NCI-H2107 (cell line): ENCODE measurements around the gene IFT88.

ENCODE experiments used
- DNase-seq: peaks from one replicate; lab custom pipeline; 2025; lab: John Stamatoyannopoulos, UW

Gene IFT88

GRCh38 chr13:20686863-20687579, 120.1 kb downstream of the IFT88 start:
- DNase-seq = no peak

GRCh38 chr13:20689291-20689690, 122.3 kb downstream of the IFT88 start:
- no peak for DNase-seq

GRCh38 chr13:20691616-20692015, 124.7 kb downstream of the IFT88 start:
- no peak for DNase-seq

GRCh38 chr13:20696073-20696472, 129.1 kb downstream of the IFT88 start:
- no peak for DNase-seq

- no peak for DNase-seq
These were observed 132.8 kb downstream of the IFT88 start for GRCh38 chr13:20699715-20700114.

GRCh38 chr13:20700288-20700687, 133.3 kb downstream of the IFT88 start:
- DNase-seq = no peak

- no peak for DNase-seq
These were observed 134.5 kb downstream of the IFT88 start for GRCh38 chr13:20701461-20701860.

GRCh38 chr13:20702530-20702914, 135.6 kb downstream of the IFT88 start:
- DNase-seq = no peak

GRCh38 chr13:20702915-20703779, 136.2 kb downstream of the IFT88 start, which contains the start of gene IL17D:
IL17D (plus strand) TSS chr13:20703699; CDS start chr13:20704002, 303 bp downstream.
- no peak for DNase-seq

- peak; percentile 45 for DNase-seq
These were observed 137.0 kb downstream of the IFT88 start for GRCh38 chr13:20703780-20704458.

GRCh38 chr13:20704459-20705069, 137.6 kb downstream of the IFT88 start:
- DNase-seq = no peak

- DNase-seq = no peak
These were observed 139.7 kb downstream of the IFT88 start for GRCh38 chr13:20706661-20707060.

GRCh38 chr13:20708216-20708615, 141.3 kb downstream of the IFT88 start:
- DNase-seq = no peak

- DNase-seq = no peak
These were observed 142.4 kb downstream of the IFT88 start for GRCh38 chr13:20709369-20709768.

GRCh38 chr13:20709782-20710181, 142.8 kb downstream of the IFT88 start:
- no peak for DNase-seq

GRCh38 chr13:20711301-20712044, 144.5 kb downstream of the IFT88 start:
- no peak for DNase-seq

- no peak for DNase-seq
These were observed 146.0 kb downstream of the IFT88 start for GRCh38 chr13:20713014-20713376.

GRCh38 chr13:20713751-20714150, 146.8 kb downstream of the IFT88 start:
- DNase-seq = no peak

GRCh38 chr13:20714161-20714560, 147.2 kb downstream of the IFT88 start:
- no peak for DNase-seq

GRCh38 chr13:20714563-20715329, 147.8 kb downstream of the IFT88 start:
- DNase-seq = no peak

GRCh38 chr13:20715330-20715712, 148.4 kb downstream of the IFT88 start:
- no peak for DNase-seq
